SK-N-SH treated with all-trans-retinoic acid at 6 μM for 48 hours (cell line): ENCODE measurements around the gene TRAF1.

Source experiments
- ATAC-seq: fragments of 200-7000 bp; cut with Tn5 transposase; 3 replicates; pipeline ENCODE4 v1.9.1; 2020; ENCODE audit warnings: mild to moderate bottlenecking, moderate library complexity
- ARNTL ChIP-seq: fragments of 450-650 bp; formaldehyde crosslinking; IDR thresholded peaks from 2 replicates; pipeline ENCODE4 v1.5.0; 2020; ENCODE audit warnings: low read depth, mild to moderate bottlenecking, moderate library complexity, borderline replicate concordance
- CREB5 ChIP-seq: fragments of 250-450 bp; sonication (Bioruptor Pico); IDR thresholded peaks from 2 replicates; pipeline ENCODE4 v1.5.1; 2020; ENCODE audit warnings: low read depth, mild to moderate bottlenecking, moderate library complexity
- CSDC2 ChIP-seq: fragments of 250-450 bp; sonication (Bioruptor Pico); IDR thresholded peaks from 2 replicates; pipeline ENCODE4 v1.5.0; 2020; ENCODE audit warnings: mild to moderate bottlenecking, moderate library complexity
- CSRNP3 ChIP-seq: fragments of 250-450 bp; sonication (Bioruptor Pico); IDR thresholded peaks from 2 replicates; pipeline ENCODE4 v1.5.1; 2021; ENCODE audit warnings: mild to moderate bottlenecking, moderate library complexity
- ESRRG ChIP-seq: fragments of 250-450 bp; sonication (Bioruptor Pico); IDR thresholded peaks from 2 replicates; pipeline ENCODE4 v1.6.1; 2021; ENCODE audit warnings: mild to moderate bottlenecking
- OSR1 ChIP-seq: fragments of 250-450 bp; sonication (Bioruptor Pico); IDR thresholded peaks from 2 replicates; pipeline ENCODE4 v1.8.0; 2022; ENCODE audit warnings: moderate library complexity, mild to moderate bottlenecking, inconsistent platforms
- PATZ1 ChIP-seq: fragments of 250-450 bp; sonication (Bioruptor Pico); IDR thresholded peaks from 2 replicates; pipeline ENCODE4 v1.8.0; 2020; ENCODE audit warnings: mild to moderate bottlenecking, moderate library complexity, borderline replicate concordance
- POU6F1 ChIP-seq: fragments of 250-450 bp; sonication (Bioruptor Pico); IDR thresholded peaks from 2 replicates; pipeline ENCODE4 v1.8.0; 2021; ENCODE audit warnings: low read depth, mild to moderate bottlenecking, moderate library complexity, borderline replicate concordance
- PPARA ChIP-seq: fragments of 250-450 bp; sonication (Bioruptor Pico); IDR thresholded peaks from 2 replicates; pipeline ENCODE4 v1.5.0; 2020; ENCODE audit warnings: mild to moderate bottlenecking, borderline replicate concordance
- RARB ChIP-seq: fragments of 250-450 bp; sonication (Bioruptor Pico); IDR thresholded peaks from 2 replicates; pipeline ENCODE4 v1.8.0; 2021; ENCODE audit warnings: mild to moderate bottlenecking, moderate library complexity
- SNAI2 ChIP-seq: fragments of 250-450 bp; sonication (Bioruptor Pico); IDR thresholded peaks from 2 replicates; pipeline ENCODE4 v1.5.0; 2020; ENCODE audit warnings: mild to moderate bottlenecking, moderate library complexity
- TCF4 ChIP-seq: fragments of 250-450 bp; sonication (Bioruptor Pico); IDR thresholded peaks from 2 replicates; pipeline ENCODE4 v1.8.0; 2021; ENCODE audit warnings: mild to moderate bottlenecking, moderate library complexity, borderline replicate concordance
- TSHZ2 ChIP-seq: fragments of 250-450 bp; sonication (Bioruptor Pico); IDR thresholded peaks from 2 replicates; pipeline ENCODE4 v1.5.0; 2020; ENCODE audit warnings: mild to moderate bottlenecking, moderate library complexity
- ZC3H10 ChIP-seq: fragments of 250-450 bp; sonication (Bioruptor Pico); IDR thresholded peaks from 2 replicates; pipeline ENCODE4 v1.5.1; 2021; ENCODE audit warnings: mild to moderate bottlenecking, moderate library complexity
- ZFP3 ChIP-seq: fragments of 250-450 bp; sonication (Bioruptor Pico); IDR thresholded peaks from 2 replicates; pipeline ENCODE4 v1.5.0; 2020; ENCODE audit warnings: mild to moderate bottlenecking, moderate library complexity
- ZFP30 ChIP-seq: fragments of 450-650 bp; formaldehyde crosslinking; IDR thresholded peaks from 2 replicates; pipeline ENCODE4 v1.5.0; 2022; ENCODE audit warnings: mild to moderate bottlenecking, moderate library complexity
- ZNF565 ChIP-seq: fragments of 450-650 bp; formaldehyde crosslinking; conservative IDR thresholded peaks from 2 replicates; pipeline ENCODE4 v1.5.0; 2020; ENCODE audit warnings: low read depth, mild to moderate bottlenecking, moderate library complexity
- ZNF70 ChIP-seq: fragments of 450-650 bp; formaldehyde crosslinking; IDR thresholded peaks from 2 replicates; pipeline ENCODE4 v1.5.0; 2020; ENCODE audit warnings: mild to moderate bottlenecking, moderate library complexity

TRAF1 gene

GRCh38 chr9:120961936-120962335 is 35.3 kb upstream of the TRAF1 start:
- no peak for ATAC-seq
- TF ChIP-seq RARB (CRISPR knock-in tag) (no peak), ZNF70 (no peak), ESRRG (CRISPR knock-in tag) (no peak), ZFP3 (CRISPR knock-in tag) (no peak), ARNTL (CRISPR knock-in tag) (no peak), CREB5 (CRISPR knock-in tag) (no peak), POU6F1 (CRISPR knock-in tag) (no peak)

GRCh38 chr9:120960001-120960400 is 33.4 kb upstream of the TRAF1 start:
- TF ChIP-seq PPARA (no peak), ZC3H10 (CRISPR knock-in tag) (no peak), ARNTL (CRISPR knock-in tag) (no peak), CSRNP3 (no peak), TSHZ2 (CRISPR knock-in tag) (no peak), CREB5 (CRISPR knock-in tag) (no peak), ZNF70 (no peak), ESRRG (CRISPR knock-in tag) (no peak), OSR1 (CRISPR knock-in tag) (no peak), CSDC2 (no peak), PATZ1 (CRISPR knock-in tag) (no peak), ZFP3 (CRISPR knock-in tag) (no peak), TCF4 (CRISPR knock-in tag) (no peak), SNAI2 (CRISPR knock-in tag) (no peak), ZFP30 (CRISPR knock-in tag) (no peak)
- no peak for ATAC-seq

GRCh38 chr9:120956862-120957261 is 30.3 kb upstream of the TRAF1 start:
- ATAC-seq, result no peak
- TF ChIP-seq ZNF565 (CRISPR knock-in tag) (no peak), ARNTL (CRISPR knock-in tag) (no peak)
